Measurements from ENCODE around the gene ADAP2.

The ADAP2 gene

GRCh38 chr17:30950189-30950588 lies 28.4 kb downstream of the ADAP2 start:
- Histone ChIP-seq H3K4me3 (IDR thresholded peaks at IDR 0.05; ENCODE audit: insufficient read depth, low read depth, low read length) (no peak overlapping the region), H3K4me1 (ENCODE audit: low read depth, poor library complexity, severe bottlenecking) (peaks cover 26% of the 10 kb centered on the region), H3K36me3 (ENCODE audit: insufficient read depth) (no peaks in the 10 kb centered on the region), H4K20me1 (ENCODE audit: insufficient read depth) (no peaks in the 10 kb centered on the region), H3K27me3 (ENCODE audit: insufficient read depth, low read depth) (no peaks in the 10 kb centered on the region), H2AFZ (ENCODE audit: low read depth) (peak overlapping the region; percentile 38; the same call in 1 of the 2 replicates), H3K4me2 (peak overlapping the region; percentile 41; the same call in 1 of the 2 replicates), H3K79me2 (ENCODE audit: insufficient read depth, low read depth) (no peaks in the 10 kb centered on the region), H3K27ac (peak overlapping the region; percentile 46), H3K9ac (0 out of 2 replicates have a peak overlapping the region, but pooled peaks have one; percentile 10)
- TF ChIP-seq CTCF (conservative IDR thresholded peaks at IDR 0.05; ENCODE audit: low read depth, low read length): no peak

- Histone ChIP-seq H3K4me3 (IDR thresholded peaks at IDR 0.05; ENCODE audit: insufficient read depth, low read depth, low read length) (no peak overlapping the region), H3K27me3 (ENCODE audit: insufficient read depth, low read depth) (no peaks in the 10 kb centered on the region), H3K9ac (0 out of 2 replicates have a peak overlapping the region, but pooled peaks have one; percentile 10), H4K20me1 (ENCODE audit: insufficient read depth) (no peaks in the 10 kb centered on the region), H3K36me3 (ENCODE audit: insufficient read depth) (no peaks in the 10 kb centered on the region), H3K27ac (peak overlapping the region; percentile 46), H3K4me2 (peak overlapping the region; percentile 41; the same call in 1 of the 2 replicates), H3K79me2 (ENCODE audit: insufficient read depth, low read depth) (no peaks in the 10 kb centered on the region), H3K4me1 (ENCODE audit: low read depth, poor library complexity, severe bottlenecking) (peaks cover 26% of the 10 kb centered on the region), H2AFZ (ENCODE audit: low read depth) (peak overlapping the region; percentile 38; the same call in 1 of the 2 replicates)
- TF ChIP-seq CTCF (conservative IDR thresholded peaks at IDR 0.05; ENCODE audit: low read depth, low read length): no peak
Measured at GRCh38 chr17:30950669-30951399, 29.1 kb downstream of the ADAP2 start.

GRCh38 chr17:30952638-30953393 lies 31.1 kb downstream of the ADAP2 start:
- Histone ChIP-seq H3K9ac (no peak overlapping the region), H3K4me1 (ENCODE audit: low read depth, poor library complexity, severe bottlenecking) (peaks cover 26% of the 10 kb centered on the region), H2AFZ (ENCODE audit: low read depth) (no peak overlapping the region), H4K20me1 (ENCODE audit: insufficient read depth) (no peaks in the 10 kb centered on the region), H3K4me2 (no peak overlapping the region), H3K36me3 (ENCODE audit: insufficient read depth) (no peaks in the 10 kb centered on the region), H3K79me2 (ENCODE audit: insufficient read depth, low read depth) (no peaks in the 10 kb centered on the region), H3K27me3 (ENCODE audit: insufficient read depth, low read depth) (no peaks in the 10 kb centered on the region), H3K27ac (no peak overlapping the region), H3K4me3 (IDR thresholded peaks at IDR 0.05; ENCODE audit: insufficient read depth, low read depth, low read length) (no peak overlapping the region)
- TF ChIP-seq CTCF (conservative IDR thresholded peaks at IDR 0.05; ENCODE audit: low read depth, low read length): no peak

GRCh38 chr17:30954046-30954830 lies 32.5 kb downstream of the ADAP2 start:
- no peaks in the 10 kb centered on the region for H3K36me3 ChIP-seq (ENCODE audit: insufficient read depth)
- no peaks in the 10 kb centered on the region for H3K79me2 ChIP-seq (ENCODE audit: insufficient read depth, low read depth)
- no peak overlapping the region for H3K4me3 ChIP-seq (IDR thresholded peaks at IDR 0.05; ENCODE audit: insufficient read depth, low read depth, low read length)
- TF ChIP-seq CTCF (conservative IDR thresholded peaks at IDR 0.05; ENCODE audit: low read depth, low read length): no peak
- H3K27me3 ChIP-seq (ENCODE audit: insufficient read depth, low read depth): no peaks in the 10 kb centered on the region
- H3K4me2 ChIP-seq: no peak overlapping the region
- no peak overlapping the region for H2AFZ ChIP-seq (ENCODE audit: low read depth)
- H3K4me1 ChIP-seq (ENCODE audit: low read depth, poor library complexity, severe bottlenecking): peaks cover 26% of the 10 kb centered on the region
- no peak overlapping the region for H3K27ac ChIP-seq
- H4K20me1 ChIP-seq (ENCODE audit: insufficient read depth): no peaks in the 10 kb centered on the region
- no peak overlapping the region for H3K9ac ChIP-seq

All from KMS-11 (cell line).